ENCODE data around the gene CRYBB1.

CRYBB1 gene

GRCh38 chr22:26574001-26574723, 43.7 kb downstream of the CRYBB1 start:
- no peak for DNase-seq

- DNase-seq, result no peak
Observed at GRCh38 chr22:26573026-26573662, 44.7 kb downstream of the CRYBB1 start.

GRCh38 chr22:26570864-26571525, 46.8 kb downstream of the CRYBB1 start:
- DNase-seq, result no peak

DNA sequence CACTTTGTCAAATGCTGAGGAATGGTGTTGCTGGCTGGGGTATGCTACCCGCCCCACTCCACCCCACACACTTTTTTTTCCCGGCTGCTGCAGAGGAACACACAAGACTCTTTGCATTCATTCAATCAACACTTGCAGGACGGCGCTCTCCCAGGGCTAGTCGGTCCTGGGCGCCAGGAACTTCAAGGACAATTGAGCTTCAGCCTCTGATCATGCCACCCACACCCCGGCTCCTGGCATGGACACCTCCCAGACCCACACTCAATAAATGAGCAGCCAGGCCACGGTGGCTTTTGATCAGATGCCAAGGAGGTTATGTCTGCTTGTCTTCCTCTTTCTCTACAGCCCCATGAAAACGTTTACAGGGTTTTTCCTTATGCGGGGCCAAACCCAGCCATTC, 47.7 kb downstream of the CRYBB1 start:
- no peak for DNase-seq

- no peak for DNase-seq
Observed at GRCh38 chr22:26568207-26568706, 49.6 kb downstream of the CRYBB1 start.

- DNase-seq, result no peak
Observed at GRCh38 chr22:26567610-26568009, 50.2 kb downstream of the CRYBB1 start.

GRCh38 chr22:26566994-26567393, 50.8 kb downstream of the CRYBB1 start:
- no peak for DNase-seq

- no peak for DNase-seq
Observed at GRCh38 chr22:26565889-26566288, 51.9 kb downstream of the CRYBB1 start.

- DNase-seq, result no peak
Observed at GRCh38 chr22:26565181-26565580, 52.6 kb downstream of the CRYBB1 start.

GRCh38 chr22:26564672-26565071, 53.2 kb downstream of the CRYBB1 start:
- no peak for DNase-seq

DNA sequence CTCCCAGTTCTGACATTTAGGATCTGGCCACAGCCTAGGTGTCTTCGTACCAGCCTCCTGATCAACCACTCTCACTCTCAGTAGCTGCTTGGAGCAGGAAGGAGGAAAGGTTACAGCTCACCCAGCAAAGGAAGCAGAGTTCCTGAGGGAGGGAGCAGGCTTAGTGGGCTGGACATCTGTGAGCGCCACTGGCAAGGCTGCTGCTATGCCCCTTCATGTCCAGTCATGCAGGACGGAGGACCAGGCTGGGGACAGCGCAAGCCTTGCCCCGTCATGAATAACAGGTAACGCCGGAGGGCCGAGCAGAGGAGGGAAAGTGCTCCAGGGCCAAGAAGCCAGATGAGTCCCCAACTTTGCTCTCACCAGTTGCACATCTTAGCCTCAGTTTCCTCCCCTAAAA, 53.6 kb downstream of the CRYBB1 start:
- DNase-seq, result no peak

DNA sequence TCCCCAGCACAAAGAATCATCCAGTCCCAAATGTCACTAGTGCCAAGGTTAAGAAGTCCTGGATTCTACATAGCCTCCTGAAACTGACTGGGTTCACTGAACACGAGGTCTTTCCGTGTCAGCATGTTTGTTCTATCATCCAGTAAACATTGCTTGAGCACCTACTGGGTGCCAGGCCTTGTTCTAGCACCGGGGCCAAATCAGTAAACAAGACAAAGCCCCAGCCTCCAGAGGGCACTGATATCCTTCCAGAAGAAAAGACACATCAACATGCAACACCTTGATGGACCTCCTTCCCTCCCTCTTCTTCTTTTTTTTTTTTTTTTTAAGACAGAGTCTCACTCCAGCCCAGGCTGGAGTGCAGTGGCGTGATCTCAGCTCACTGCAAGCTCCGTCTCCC, 54.8 kb downstream of the CRYBB1 start:
- DNase-seq, result no peak

GRCh38 chr22:26561756-26562417, 55.9 kb downstream of the CRYBB1 start:
- no peak for DNase-seq

DNA sequence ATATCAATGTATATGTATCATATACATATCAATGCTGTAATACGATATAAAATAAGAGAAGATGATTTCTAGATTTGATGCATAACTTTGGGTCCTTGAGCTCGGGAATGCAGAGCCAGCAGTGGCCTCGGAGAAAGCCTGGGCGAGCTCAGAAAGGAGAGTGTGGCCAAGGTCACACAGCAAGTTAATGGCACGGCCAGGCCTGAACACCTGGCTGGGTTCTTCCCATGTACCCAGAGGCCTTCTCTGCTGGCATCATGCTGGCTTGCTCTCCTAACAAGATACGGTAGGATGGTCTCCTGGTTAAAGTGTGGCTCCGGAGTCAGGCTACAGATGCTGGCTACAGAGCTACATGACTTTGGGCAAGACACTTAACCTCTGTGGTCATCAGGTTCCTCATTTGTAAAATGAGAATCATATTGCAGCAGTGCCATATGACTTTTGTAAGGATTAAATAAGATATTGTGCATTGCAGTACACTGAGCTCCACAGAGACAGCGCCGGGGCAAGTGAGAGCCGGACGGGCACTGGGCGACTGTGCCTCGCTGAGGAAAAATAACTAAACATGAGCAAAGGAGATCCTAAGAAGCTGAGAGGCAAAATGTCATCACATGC, 57.8 kb downstream of the CRYBB1 start:
- DNase-seq, result no peak

DNA sequence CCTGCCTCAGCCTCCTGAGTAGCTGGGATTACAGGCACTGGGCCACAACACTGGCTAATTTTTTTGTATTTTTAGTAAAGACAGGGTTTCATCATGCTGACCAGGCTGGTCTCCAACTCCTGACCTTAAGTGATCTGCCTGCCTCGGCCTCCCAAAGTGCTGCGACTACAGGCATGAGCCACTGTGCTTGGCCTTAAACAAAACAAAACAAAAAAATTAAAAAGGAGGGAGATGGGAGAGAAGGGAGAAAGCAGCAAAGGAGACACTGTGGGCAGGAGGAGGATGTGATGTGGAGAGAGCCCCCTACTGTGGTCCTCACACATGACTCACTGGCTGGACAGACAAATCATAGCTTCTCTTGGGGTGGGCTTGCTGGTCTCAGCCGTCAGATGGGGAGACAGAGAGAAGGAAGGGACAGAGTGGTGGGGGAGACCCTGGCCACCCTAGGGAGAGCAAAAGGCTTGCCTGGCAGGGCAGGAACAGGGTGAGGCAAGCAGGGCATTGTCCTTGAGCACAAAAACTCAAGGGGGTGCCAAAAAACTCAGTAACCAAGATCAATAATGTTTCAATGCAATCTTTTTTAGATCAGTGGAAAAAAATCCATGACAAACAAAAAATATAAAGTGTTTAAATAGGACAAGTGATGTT, 59.5 kb downstream of the CRYBB1 start:
- no peak for DNase-seq

GRCh38 chr22:26556904-26557303, 60.9 kb downstream of the CRYBB1 start:
- DNase-seq, result no peak

DNA sequence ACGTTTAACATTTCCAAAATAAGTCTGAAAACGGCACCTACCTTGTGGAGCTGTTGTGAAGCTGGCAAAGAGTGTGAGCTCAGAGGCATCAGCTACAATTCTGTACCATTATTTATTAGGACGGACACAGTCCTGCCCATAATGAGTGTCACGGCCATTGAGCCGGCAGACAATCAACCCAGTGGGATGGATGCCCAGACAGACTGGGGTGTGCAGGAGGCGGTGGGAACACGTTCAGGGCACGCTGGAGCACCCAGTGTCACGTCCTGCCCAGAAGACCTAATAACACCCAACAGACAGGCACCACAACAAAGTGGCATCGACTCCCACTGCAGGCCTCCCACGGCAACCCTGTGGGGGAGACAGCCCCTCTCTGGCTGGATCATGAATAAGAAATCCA, 62.3 kb downstream of the CRYBB1 start:
- DNase-seq, result peak; percentile 45

- peak; percentile 81 for DNase-seq
Observed at GRCh38 chr22:26554956-26555355, 62.9 kb downstream of the CRYBB1 start.

GRCh38 chr22:26553056-26553752, 64.6 kb downstream of the CRYBB1 start:
- DNase-seq, result peak; percentile 28

GRCh38 chr22:26552466-26552865, 65.4 kb downstream of the CRYBB1 start:
- no peak for DNase-seq

GRCh38 chr22:26551568-26551967, 66.3 kb downstream of the CRYBB1 start:
- DNase-seq, result no peak

DNA sequence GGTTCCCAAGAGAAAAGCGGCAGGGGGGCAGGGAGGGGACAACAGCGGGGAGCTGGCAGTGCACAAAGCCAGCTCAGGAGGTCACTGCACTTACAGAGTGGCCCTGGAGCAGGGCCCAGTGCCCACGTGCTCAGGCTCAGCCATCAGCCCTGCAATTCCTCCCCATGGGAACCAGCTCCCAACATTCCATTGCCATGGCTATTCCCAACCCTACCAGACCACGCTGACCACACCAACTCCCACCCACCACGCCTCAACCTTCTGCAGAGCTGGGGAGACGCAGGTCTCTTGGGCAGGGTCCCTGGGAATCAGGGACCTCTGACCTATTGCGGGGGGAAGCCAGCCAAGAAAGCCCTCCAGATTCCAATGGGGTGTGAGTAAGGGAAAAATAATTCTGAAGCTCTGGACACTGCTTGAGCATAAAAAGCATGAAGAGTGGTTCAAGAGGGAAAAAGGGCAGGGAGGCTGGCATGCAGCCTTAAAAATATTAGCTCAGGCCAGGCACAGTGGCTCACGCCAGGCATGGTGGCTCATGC, 67.3 kb downstream of the CRYBB1 start:
- DNase-seq, result no peak
